ENCODE measurements around the gene MICB.

DNA sequence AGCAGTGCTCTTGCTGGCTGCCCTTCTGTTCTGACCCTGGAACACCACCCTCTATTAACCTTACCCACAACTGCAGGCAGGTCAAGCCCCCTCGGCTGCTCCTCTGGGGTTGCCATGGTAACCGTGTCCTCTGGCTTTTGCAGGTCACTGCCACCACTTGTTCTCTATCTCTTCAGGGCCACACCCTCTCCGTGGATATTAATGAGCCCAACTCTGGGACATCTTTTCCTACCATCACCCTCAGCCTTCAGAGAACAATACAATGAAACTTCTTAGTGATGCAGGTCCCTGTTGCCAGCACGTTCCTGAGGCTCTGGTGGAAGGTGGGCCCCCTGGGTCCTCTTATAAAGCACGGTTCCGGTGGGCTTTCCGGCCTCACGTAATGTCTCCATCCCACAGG lies 30.8 kb upstream of the MICB start:
- TF ChIP-seq, protein P1, sequence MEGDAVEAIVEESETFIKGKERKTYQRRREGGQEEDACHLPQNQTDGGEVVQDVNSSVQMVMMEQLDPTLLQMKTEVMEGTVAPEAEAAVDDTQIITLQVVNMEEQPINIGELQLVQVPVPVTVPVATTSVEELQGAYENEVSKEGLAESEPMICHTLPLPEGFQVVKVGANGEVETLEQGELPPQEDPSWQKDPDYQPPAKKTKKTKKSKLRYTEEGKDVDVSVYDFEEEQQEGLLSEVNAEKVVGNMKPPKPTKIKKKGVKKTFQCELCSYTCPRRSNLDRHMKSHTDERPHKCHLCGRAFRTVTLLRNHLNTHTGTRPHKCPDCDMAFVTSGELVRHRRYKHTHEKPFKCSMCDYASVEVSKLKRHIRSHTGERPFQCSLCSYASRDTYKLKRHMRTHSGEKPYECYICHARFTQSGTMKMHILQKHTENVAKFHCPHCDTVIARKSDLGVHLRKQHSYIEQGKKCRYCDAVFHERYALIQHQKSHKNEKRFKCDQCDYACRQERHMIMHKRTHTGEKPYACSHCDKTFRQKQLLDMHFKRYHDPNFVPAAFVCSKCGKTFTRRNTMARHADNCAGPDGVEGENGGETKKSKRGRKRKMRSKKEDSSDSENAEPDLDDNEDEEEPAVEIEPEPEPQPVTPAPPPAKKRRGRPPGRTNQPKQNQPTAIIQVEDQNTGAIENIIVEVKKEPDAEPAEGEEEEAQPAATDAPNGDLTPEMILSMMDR (IDR thresholded peaks at IDR 0.05) = no peak
- no peak for TF ChIP-seq RELA (CRISPR knock-in tag; IDR thresholded peaks at IDR 0.05; ENCODE audit: borderline replicate concordance)
